B cell (primary cell): Measurements from ENCODE around the gene FAM219A. TPM values are rescaled to one million over a fixed set of nuclear protein-coding genes. Genes with fewer than 3 reads are reported as not detected.

ENCODE experiments used
- ATAC-seq: fragments of 200-7000 bp; cut with Tn5 transposase; one replicate; pipeline ENCODE4 v1.10.0; 2021; ENCODE audit warnings: low read depth, mild to moderate bottlenecking, moderate number of reproducible peaks, moderate library complexity
- CTCF ChIA-PET: fragments of 350-600 bp; sonication (Branson Sonifier 250); formaldehyde crosslinking; loops from one replicate; lab custom pipeline; 2021; ENCODE audit warnings: antibody characterized with exemption, inconsistent platforms; lab: Charles Lee
- POLR2A ChIA-PET: fragments of 350-600 bp; sonication (Branson Sonifier 250); formaldehyde crosslinking; loops from one replicate; lab custom pipeline; 2021; ENCODE audit warnings: antibody characterized with exemption; lab: Charles Lee
- DNase-seq: peaks from one replicate; pipeline ENCODE4 v3.0.0; 2013
- H2AFZ ChIP-seq: 2 replicates; pipeline ENCODE4 v1.6.1; 2012; ENCODE audit warnings: mild to moderate bottlenecking, low read depth, low read length; ENCODE audit not compliant: insufficient read depth, poor library complexity, severe bottlenecking
- H3K27ac ChIP-seq, 2 donors: 1 replicate in 1 of 2; 2 replicates in 1 of 2; pipeline ENCODE4 v1.5.1; 2012 to 2013; ENCODE audit warnings: low read length in 2 of 2, mild to moderate bottlenecking in 2 of 2, moderate library complexity in 1 of 2
- H3K27me3 ChIP-seq, 4 experiments: fragments of 200-600 bp in 1 of 4; sonication (generic) in 1 of 4; replicated peaks in 1 of 4; 1 replicate in 2 of 4; 2 replicates in 2 of 4; pipeline versions ENCODE4 v1.6.1 to v1.7.0; 2013 to 2016; ENCODE audit warnings: low read length in 3 of 4, mild to moderate bottlenecking in 2 of 4, mixed read lengths in 1 of 4, moderate library complexity in 1 of 4; ENCODE audit not compliant: insufficient read depth in 4 of 4, control insufficient read depth in 3 of 4; ENCODE audit errors: control extremely low read depth in 1 of 4
- H3K36me3 ChIP-seq, 2 experiments: replicated peaks in 1 of 2; 1 replicate in 1 of 2; 2 replicates in 1 of 2; pipeline versions ENCODE4 v1.6.1 to v1.7.1; 2013; ENCODE audit warnings: low read length in 1 of 2; ENCODE audit not compliant: insufficient read depth in 2 of 2, control insufficient read depth in 1 of 2; ENCODE audit errors: control extremely low read depth in 1 of 2, extremely low read depth in 1 of 2
- H3K4me1 ChIP-seq, 2 donors: fragments of 200-600 bp in 1 of 2; sonication (generic) in 1 of 2; 1 replicate in 1 of 2; 2 replicates in 1 of 2; pipeline versions ENCODE4 v1.5.1 to v1.6.1; 2013 to 2017; ENCODE audit warnings: low read length in 2 of 2; ENCODE audit not compliant: control insufficient read depth in 2 of 2, insufficient read depth in 2 of 2
- H3K4me2 ChIP-seq: replicated peaks from 2 replicates; pipeline ENCODE3; 2012; ENCODE audit warnings: mild to moderate bottlenecking, low read depth, low read length; ENCODE audit not compliant: poor library complexity, severe bottlenecking
- H3K4me3 ChIP-seq, 5 experiments: fragments of 200-600 bp in 1 of 5; sonication (generic) in 1 of 5; 1 replicate in 3 of 5; 2 replicates in 2 of 5; pipeline versions ENCODE4 v1.5.1 to v1.7.0; 2011 to 2016; ENCODE audit warnings: low read length in 4 of 5, mild to moderate bottlenecking in 4 of 5, low read depth in 2 of 5, control low read depth in 1 of 5, moderate library complexity in 1 of 5; ENCODE audit not compliant: insufficient read depth in 1 of 5; ENCODE audit errors: control extremely low read depth in 1 of 5, extremely low read depth in 1 of 5
- H3K79me2 ChIP-seq: fragments of 200-600 bp; sonication (generic); one replicate; pipeline ENCODE4 v1.6.0; 2016; ENCODE audit warnings: low read length; ENCODE audit not compliant: control insufficient read depth, insufficient read depth
- H3K9ac ChIP-seq: fragments of 200-600 bp; sonication (generic); 2 replicates; pipeline ENCODE4 v1.6.1; 2017; ENCODE audit warnings: mild to moderate bottlenecking, low read length, moderate library complexity
- H3K9me3 ChIP-seq, 3 donors: one replicate each; pipeline versions ENCODE4 v1.6.1 to v1.7.1; 2013; ENCODE audit warnings: low read length in 2 of 3; ENCODE audit not compliant: control insufficient read depth in 2 of 3, insufficient read depth in 1 of 3; ENCODE audit errors: control extremely low read depth in 1 of 3
- H4K20me1 ChIP-seq: 2 replicates; pipeline ENCODE4 v1.6.0; 2012; ENCODE audit warnings: mild to moderate bottlenecking, low read length; ENCODE audit not compliant: insufficient read depth, control insufficient read depth, poor library complexity, severe bottlenecking
- H3K27ac Mint-ChIP-seq: one replicate; pipeline ENCODE4 v1.8.0; 2021; ENCODE audit warnings: mixed read lengths
- H3K27me3 Mint-ChIP-seq: one replicate; pipeline ENCODE4 v1.8.0; 2021; ENCODE audit warnings: mixed read lengths
- H3K4me1 Mint-ChIP-seq: one replicate; pipeline ENCODE4 v1.8.0; 2021; ENCODE audit warnings: mixed read lengths
- H3K4me3 Mint-ChIP-seq: one replicate; pipeline ENCODE4 v1.8.0; 2021; ENCODE audit warnings: mixed read lengths
- H3K9me3 Mint-ChIP-seq: one replicate; pipeline ENCODE4 v1.8.0; 2022; ENCODE audit warnings: mixed read lengths; ENCODE audit not compliant: insufficient read depth
- CTCF ChIP-seq: fragments of 200-600 bp; IDR thresholded peaks from one replicate; pipeline ENCODE4 v1.8.0; 2022; ENCODE audit warnings: antibody characterized with exemption, mild to moderate bottlenecking
- EZH2 ChIP-seq: IDR thresholded peaks from 2 replicates; pipeline ENCODE4 v1.6.1; 2012; ENCODE audit warnings: borderline replicate concordance, low read depth, mild to moderate bottlenecking, moderate library complexity, low read length; ENCODE audit not compliant: insufficient read depth, poor library complexity, severe bottlenecking
- WGBS: methylation state at CpG from one replicate; pipeline ENCODE4 v1.1.5; 2013; ENCODE audit warnings: missing lambda C conversion rate; ENCODE audit not compliant: insufficient coverage; 5-methylcytosine and 5-hydroxymethylcytosine counted together
- intact Hi-C: fragments of 100-400 bp; cut with micrococcal nuclease; formaldehyde crosslinking; loops from one replicate; pipeline ENCODE4 v1.10.0; 2022
- polyA plus RNA-seq: library from polyadenylated mRNA; depleted of rRNA; stranded (reverse); fragments of >200 nt; gene quantifications from 2 replicates; pipeline ENCODE4 v1.2.3, GENCODE V29; 2012
- total RNA-seq, 2 donors: library from RNA; stranded (reverse); fragments of 120-200 nt in 1 of 2; gene quantifications; 1 replicate in 1 of 2; 2 replicates in 1 of 2; pipeline versions ENCODE4 v1.2.3 to v1.2.4, GENCODE V29; 2013 to 2022

FAM219A gene
- total and polyA plus RNA-seq, 2 donors (not counting 1 experiment from before 2014, with no cell fraction given), result 12.9 to 17.3 TPM

DNA sequence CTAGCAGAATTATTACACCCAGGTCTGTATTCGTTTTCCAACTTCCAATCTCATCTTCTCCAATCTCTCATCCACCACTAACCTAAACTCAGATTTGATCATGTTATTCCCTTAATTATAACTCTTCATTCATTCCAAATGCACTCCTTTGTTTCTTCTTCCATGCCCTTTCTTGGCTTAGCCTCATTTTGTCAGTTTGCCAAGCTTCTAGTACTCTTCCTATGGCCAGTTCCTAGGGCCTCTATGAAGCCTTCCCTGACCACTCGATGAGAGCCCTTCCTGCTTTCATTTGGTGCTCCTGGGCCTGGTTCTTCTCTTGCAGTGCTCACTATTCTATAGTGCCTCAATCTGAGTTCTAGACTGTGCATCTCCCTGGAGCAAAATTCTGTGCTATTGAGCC is 5.8 kb downstream of the FAM219A start:
- Histone ChIP-seq H3K27me3 (no peaks in the 10 kb centered on the region), H3K9me3 (peaks cover 0 to 2% (median 0%) of the 10 kb centered on the region in 3 donors), H3K36me3 (no peaks in the 10 kb centered on the region), H3K4me3 (no peak overlapping the region), H3K4me1 (peaks cover 7 to 12% of the 10 kb centered on the region in 2 donors), H3K4me2 (no peak overlapping the region), H3K27ac (no peak overlapping the region), H2AFZ (no peak overlapping the region), H3K9ac (no peak overlapping the region), H4K20me1 (peaks cover 52% of the 10 kb centered on the region), H3K79me2 (peaks cover 68% of the 10 kb centered on the region)
- 94% methylated on average over 2 of the region's 2 CpGs for WGBS
- ChIA-PET CTCF (interaction anchor here (1.0 kb wide), 1 partner anchor 13 kb away, joined by 3 read pairs; no protein-coding TSS in a partner anchor), POLR2A (no interaction called here)
- Mint-ChIP-seq H3K9me3 (no peaks in the 10 kb centered on the region), H3K4me1 (peaks cover 19% of the 10 kb centered on the region), H3K27me3 (no peaks in the 10 kb centered on the region), H3K4me3 (no peak overlapping the region), H3K27ac (no peak overlapping the region)
- TF ChIP-seq EZH2, result no peak
- no peak for TF ChIP-seq CTCF
- DNase-seq, result no peak
- intact Hi-C loops, result loop anchor here (10.0 kb wide), 2 partner anchors 268 to 638 kb away; partner anchors contain the start of gene UBE2R2
- ATAC-seq, result no peak

GRCh38 chr9:34451545-34451944 is 6.8 kb downstream of the FAM219A start:
- Histone ChIP-seq H3K27me3 (no peaks in the 10 kb centered on the region), H3K4me2 (no peak overlapping the region), H4K20me1 (peaks cover 42% of the 10 kb centered on the region), H3K27ac (no peak overlapping the region), H2AFZ (no peak overlapping the region), H3K4me1 (peaks cover 0 to 4% of the 10 kb centered on the region in 2 donors), H3K9ac (no peak overlapping the region), H3K4me3 (no peak overlapping the region), H3K36me3 (no peaks in the 10 kb centered on the region), H3K79me2 (peaks cover 62% of the 10 kb centered on the region), H3K9me3 (no peaks in the 10 kb centered on the region)
- Mint-ChIP-seq H3K4me3 (no peak overlapping the region), H3K27me3 (no peaks in the 10 kb centered on the region), H3K4me1 (peaks cover 9% of the 10 kb centered on the region), H3K9me3 (no peaks in the 10 kb centered on the region), H3K27ac (no peak overlapping the region)
- intact Hi-C loops, result loop anchor here (10.0 kb wide), 2 partner anchors 267 to 637 kb away; partner anchors contain the start of gene UBE2R2
- TF ChIP-seq EZH2 (no peak), CTCF (no peak)
- DNase-seq (no peak), ATAC-seq (no peak)
- CTCF ChIA-PET, result interaction anchor here (1.1 to 2.4 kb wide), 3 partner anchors 12 to 152 kb away, joined by 3 to 7 read pairs (median 4); no protein-coding TSS in a partner anchor
- WGBS, result 72% methylated on average over 2 of the region's 3 CpGs
- POLR2A ChIA-PET, result no interaction called here
